Pons (tissue), 1 donor: Measurements from ENCODE around the gene PLB1.
"Not testable (repeated sequence)": the region's sequence is repeated elsewhere in the genome, so short reads cannot be mapped to it uniquely, and the experiment has no call there.

Experiments
- DNase-seq: peaks from one replicate; pipeline ENCODE4 v3.0.0-alpha.2; 2016; ENCODE audit warnings: low spot score

The PLB1 gene

DNA sequence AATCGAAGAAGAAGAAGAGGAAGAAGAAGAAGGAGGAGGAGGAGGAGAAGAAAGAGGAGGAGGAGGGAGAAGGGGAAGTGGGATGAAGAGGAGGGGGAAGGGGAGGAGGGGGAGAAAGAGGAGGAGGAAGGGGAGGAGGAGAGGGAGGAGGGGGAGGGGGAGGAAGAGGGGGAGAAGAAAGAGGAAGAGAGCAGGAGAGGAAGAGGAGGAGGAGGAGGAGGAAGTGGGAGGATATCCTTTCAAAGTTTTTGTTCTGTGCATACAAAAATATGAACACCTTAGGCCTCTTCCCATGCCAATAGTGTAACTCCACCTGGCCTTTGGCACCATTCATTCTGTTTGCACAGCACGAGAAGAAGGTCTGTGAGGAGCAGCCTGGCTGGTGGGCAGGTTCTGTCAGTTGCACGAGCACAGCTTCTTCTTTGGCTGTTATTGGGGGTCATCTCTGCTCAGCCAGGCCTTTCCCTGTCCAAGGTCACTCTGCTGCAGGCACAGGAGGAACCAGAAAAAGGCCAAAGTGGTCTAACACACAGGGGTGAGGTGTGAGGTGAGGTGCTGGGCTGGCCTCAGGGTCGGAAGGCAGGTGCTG, 25.8 kb upstream of the PLB1 start:
- no peak for DNase-seq

DNA sequence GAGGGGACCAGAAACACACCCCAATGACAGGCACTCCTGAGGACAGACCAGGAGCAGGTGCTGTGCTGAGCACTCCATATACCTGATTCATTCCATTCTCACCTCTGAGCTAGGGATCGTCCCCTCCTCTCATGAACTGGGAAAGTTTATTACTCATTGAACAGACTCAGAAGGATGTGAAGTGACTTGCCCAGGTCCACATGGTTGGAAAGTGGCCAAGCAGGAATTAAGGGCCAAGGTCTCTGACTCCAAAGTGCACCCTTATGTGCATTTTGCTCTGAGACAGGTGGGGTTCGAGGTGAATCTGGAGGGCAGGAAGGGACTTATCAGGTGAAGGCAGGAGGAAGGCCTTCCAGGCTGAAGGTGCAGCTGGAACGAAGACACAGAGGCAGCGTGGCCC, 25.1 kb upstream of the PLB1 start:
- DNase-seq, result no peak

DNA sequence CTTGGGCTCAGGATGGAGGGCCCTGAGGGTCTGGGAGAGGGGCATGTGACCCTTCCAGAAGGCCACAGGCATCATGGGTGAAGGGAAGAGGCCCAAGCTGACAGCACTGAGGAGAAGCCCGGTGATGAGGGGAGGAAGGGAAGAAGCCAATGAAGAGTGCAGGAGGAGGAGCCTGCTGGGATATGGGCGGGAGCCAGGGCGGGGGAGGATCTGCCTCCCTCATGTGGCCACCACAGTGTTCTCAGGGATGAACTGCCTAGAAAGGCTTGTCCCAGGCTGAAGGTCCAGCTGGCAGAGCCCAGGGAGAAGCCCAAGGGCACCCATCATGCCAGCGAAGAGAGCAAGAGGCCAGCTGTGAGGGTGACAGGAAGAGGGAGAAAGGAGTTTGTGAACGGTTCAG, 24.6 kb upstream of the PLB1 start:
- DNase-seq, result no peak

DNA sequence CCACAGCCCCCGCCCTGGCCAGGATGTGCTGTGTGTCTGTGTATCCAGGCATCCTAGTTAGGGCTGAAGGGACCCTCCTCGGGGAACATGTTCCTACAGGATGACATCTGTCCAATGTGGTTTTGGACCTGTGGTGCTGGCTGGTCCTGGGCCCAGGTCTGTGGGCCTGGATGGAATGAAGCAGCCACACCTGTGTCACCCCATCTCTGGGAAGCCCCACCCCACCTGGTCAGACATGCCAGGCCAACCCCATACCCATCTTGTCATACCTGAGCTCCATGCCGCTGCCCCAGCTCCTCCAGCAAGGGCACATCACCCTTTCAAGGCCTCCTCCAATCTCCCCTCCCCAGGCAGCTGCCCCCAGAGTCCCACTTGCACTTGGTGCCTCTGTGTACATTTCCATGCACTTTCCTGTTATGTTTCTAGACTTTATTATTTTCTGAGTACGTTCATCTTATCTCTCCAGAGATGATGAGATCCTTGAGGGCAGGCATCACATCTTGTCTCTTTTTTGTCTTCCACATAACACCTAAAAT, 24.1 kb upstream of the PLB1 start:
- DNase-seq, result no peak

DNA sequence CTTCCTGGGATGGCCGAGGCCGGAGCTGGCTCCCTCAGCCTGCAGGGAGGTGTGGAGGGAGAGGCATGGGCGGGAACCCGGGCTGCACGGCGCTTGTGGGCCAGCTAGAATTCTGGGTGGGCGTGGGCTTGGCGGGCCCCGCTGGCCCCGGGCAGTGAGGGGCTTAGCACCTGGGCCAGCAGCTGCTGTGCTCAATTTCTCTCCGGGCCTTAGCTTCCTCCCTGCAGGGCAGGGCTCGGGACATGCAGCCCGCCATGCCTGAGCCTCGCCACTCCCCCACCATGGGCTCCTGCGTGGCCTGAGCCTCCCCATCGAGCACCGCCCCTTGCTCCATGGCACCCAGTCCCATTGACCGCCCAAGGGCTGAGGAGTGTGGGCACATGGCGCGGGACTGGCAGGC, 23.2 kb upstream of the PLB1 start:
- not testable (repeated sequence) for DNase-seq

DNA sequence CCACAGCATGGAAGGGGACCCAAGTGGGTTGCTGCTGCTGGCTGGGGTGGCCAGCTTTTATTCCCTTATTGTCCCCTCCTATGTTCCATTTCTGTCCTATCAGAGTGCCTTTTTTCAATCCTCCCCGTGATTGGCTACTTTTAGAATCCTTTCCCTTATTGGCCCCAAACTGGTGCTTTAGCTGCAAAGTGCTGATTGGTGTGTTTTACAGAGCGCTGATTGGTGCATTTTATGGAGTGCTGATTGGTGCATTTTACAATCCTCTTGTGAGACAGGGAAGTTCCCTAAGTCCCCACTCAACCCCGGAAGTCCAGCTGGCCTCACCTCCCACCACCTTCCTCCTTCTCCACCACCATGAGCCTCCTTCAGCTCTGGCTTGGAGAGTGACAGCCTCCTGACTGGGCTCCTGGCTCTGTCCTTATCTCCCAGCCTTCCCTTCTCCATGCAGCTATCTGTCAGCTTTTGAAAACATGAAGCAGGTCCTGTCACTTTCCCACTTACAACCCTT, 20.7 kb upstream of the PLB1 start:
- no peak for DNase-seq

DNA sequence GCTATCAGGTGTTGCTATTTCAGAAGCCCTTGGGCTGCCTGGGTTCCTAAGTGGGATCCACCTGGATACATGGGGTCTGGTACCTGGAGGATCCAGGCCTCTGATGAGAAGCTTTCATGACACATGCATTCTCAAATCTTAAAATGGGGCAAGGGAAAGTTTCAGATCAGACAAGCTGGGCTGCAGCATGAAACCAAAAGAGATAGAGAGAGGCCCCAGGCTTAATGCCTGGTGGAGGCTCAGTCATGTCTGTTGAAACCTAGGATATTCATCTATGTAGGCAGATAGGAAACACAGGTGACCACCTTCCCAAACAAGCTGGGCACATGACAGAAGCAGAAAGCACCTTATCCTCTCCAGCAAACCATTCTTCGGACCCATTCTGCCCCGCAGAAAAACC, 18.8 kb upstream of the PLB1 start:
- no peak for DNase-seq

DNA sequence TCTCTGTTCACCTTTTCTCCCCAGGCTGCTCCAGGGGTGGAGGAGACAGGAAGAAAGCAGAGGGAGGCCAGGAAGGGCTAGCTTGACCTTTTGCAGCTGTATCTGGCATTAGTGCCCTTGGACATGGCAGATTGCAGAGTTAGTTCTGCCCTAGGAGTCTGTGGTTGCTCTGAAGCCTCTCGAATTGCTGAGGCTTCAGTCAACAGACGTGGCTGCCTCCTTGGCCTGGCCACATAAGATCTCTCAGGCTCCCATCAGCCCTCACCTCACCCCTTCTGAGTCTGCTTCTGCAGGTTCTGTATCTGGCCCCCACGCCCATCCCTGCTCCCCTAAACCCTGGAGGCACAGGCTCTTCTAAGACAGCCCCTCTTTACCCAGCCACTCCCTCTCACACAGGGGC, 18.2 kb upstream of the PLB1 start:
- no peak for DNase-seq

DNA sequence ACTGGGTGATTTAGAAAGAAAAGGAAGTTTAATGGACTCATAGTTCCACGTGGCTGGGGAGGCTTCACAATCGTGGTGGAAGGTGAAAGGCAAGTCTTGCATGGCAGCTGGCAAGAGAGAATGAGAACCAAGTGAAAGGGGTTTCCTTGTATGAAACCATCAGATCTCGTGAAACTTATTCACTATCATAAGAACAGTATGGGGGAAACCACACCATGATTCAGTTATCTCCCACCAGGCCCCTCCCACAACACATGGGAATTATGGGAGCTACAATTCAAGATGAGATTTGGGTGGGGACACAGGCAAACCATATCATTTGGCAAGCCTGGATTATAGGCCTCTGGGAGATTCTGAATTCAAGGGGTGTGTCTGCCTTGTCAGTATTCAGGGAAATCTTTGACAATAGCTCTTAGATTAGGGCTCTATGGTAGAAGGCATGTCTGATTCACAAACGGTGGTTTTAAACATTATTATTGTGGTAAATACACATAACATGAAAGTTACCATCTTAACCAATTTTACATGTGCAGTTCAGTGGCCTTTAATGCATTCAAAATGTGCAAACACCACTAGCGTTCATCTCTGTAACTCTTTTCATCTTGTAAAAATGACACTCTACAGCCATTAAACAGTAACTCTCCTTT, 15.3 kb upstream of the PLB1 start:
- no peak for DNase-seq

DNA sequence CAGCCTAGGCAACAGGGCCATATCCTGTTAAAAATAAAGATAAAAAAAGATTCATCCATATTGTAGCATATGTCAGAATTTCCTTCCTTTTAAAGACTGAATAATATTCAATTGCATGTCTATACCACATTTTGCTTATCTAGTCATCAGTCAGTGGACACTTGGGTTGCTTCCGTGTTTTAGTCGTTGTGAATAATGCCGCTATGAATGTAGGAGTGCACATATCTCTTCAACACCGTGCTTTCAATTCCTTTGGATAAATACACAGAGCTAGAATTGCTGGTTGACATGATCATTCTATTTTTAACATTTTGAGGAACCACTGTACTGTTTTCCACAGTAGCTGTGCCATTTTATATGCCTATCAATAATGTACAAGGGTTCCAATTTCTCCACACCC, 14.0 kb upstream of the PLB1 start:
- DNase-seq, result no peak

DNA sequence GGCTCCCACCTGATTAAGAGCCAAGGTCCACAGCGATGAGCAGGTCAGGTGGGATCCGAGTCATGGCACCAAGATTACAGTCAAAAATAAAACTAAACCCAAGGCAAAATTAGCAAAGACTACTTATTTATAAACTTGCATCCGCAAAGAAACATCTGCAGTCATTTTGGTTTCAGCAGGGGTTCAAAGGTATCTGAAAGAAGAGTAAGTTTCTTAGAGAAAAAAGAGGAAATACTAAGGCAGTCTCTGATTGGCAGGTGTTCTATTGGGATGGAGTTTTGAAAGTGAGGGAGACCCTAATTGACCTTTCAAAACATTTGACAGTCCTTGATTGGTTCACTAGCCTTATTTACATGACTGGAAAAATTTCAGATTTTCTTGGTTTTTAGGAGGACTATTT, 11.0 kb upstream of the PLB1 start:
- no peak for DNase-seq

DNA sequence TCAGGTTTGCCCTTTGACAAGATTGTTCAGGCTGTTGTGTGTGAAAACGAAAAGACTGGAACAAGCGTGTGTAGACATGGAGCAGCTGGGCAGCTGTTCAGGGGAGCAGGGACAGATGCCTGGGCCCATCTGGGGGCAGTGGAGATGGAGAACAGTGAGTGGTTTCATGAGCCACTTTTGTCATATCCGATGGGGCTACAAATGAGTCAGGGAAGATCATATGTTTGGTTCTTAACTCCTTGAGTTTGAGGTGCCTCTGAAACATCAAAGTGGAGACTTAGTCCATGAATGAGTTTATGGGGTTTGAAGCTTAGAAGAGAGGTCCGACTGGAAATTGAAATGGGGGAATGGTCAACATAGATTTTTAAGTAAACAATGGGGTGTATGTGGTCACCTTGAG, 9.3 kb upstream of the PLB1 start:
- DNase-seq, result no peak

DNA sequence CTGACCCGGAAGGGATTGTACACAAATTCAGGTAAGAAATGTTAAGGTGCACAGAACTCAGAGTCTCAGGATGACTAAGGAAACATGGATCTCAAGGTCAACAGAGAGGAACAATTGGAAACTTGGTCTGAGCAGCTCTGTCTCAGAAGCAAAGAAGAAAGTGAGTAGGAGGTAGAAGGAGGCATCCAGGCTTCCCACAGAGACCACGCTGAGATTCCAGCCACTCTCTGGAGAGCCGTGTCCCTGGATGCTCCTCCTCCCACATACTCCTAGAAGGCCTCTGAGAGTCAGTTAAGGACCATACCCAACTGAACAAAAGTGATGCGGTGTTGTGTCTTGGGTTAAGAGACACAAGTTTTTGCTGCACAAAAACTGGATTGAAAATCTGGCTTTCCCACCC, 8.6 kb upstream of the PLB1 start:
- DNase-seq, result no peak

DNA sequence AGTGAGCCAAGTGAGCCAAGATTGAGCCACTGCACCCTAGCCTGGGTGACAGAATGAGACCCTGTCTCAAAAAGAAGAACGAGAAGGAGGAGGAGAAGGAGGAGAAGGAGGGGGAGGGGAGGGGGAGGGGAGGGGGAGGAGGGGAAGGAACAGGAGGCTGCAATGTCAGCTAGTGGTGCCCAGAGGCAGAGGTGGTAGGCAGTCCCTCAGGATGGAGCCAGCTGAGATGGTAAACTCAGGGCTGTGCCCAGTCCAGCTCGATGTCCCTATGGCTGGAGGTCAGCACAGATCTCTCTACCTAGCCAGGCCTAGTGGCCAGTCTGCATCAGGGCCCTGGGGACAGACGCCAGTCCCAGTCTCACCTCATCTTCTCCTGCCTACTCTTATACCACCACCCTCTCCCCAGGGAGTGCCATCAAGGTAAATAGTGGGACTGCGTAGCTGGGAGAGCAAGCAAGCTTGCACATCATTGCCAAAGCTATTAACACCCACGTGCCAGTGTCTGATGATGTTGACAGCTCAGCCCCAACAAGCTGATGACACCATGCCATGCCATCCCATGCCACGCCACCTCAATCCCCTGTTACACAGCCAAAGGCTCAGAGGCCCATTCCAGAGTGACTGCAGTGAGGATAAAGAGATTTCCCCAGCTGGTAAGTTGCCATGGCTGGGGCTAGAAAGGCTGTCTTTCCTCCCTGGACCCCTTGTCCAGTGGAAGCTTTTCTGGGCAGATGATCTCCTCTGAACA, 7.6 kb upstream of the PLB1 start:
- no peak for DNase-seq

DNA sequence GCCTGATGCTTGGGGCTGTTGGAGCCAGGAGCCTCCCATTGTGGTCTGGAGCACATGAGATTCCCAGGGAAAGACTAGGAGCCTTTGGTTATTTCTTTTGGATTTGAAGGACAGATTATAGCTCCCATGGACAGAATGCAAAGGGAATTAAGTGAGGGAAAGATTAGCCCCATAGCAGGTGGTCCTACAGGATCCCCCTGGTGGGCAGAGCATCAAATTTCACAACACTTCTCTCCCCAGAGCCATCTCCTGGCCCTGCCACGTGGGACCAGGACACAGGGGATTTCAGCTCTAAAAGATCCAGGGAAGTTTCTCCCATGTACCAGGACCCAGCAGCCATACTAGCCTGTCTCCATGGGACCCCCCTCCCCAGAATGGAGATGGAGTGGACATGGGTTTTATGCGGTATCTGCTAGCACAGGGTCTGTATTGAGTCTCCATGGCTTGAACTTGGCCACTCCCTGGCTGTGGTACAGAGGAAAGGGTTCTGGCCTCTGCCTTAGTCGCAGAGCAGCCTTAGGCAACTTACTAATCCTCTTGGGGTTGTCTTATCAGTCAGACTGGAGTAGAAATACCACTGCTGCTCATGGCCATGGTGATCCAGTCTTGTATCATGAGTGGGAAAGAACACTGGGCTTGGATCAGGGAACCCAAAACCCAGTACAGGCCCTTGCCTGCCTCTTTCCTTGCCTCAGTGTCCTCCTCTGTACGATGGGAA, 6.8 kb upstream of the PLB1 start:
- DNase-seq, result no peak

DNA sequence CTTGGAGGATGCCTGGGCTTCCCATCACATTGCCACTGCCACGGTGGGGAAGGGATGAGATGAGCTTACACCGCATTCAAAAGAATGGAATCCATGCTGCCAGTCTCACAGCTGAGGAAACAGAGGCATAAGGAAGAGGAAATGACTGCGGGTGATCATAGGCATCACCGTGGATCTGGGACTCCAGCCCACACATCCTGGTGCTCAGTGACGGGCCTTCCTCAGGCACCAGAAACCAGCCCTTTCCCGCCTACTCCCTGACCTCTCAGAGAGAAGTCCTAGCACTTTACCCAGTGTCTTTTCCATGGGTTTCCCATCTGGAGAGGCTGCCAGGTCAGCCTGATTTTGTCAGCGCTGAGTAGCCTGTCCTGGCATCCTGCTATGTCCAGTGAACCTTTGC, 5.3 kb upstream of the PLB1 start:
- DNase-seq, result no peak

DNA sequence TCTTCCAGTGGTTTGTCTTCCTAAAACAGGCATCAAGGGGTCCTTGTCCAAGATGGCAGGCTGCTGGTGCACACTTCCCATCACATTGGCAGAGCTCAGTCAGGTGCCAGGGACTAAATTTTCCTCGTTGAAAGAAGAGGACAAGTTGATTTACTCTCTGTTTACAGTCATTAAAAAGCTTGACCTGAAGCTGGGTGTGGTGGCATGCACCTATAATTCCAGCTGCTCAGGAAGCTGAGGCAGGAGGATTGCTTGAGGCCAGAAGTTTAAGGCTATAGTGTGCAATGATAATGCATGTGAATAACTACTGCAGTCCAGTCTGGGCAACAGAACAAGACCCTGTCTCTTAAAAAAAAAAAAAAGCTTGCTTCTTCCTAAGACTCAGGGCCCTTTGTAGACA, 3.6 kb upstream of the PLB1 start:
- no peak for DNase-seq

DNA sequence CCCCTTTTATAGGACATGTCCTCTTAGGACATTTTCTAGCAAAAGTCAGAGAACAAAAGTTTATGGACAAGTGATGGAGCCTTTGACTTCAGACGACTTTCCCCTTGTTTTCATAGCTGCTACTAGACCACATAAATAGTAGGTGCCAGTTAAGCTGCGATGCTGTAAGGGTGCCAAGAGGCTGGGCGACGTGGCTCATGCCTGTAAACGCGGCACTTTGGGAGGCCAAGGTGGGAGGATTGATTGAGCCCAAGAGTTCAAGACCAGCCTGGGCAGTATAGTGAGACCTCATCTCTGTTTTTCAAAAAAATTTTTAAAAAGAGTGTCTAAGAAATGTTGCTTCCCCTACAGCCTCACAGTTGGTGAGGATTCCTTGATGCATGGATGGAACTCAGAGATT, 2.2 kb upstream of the PLB1 start:
- DNase-seq, result no peak

DNA sequence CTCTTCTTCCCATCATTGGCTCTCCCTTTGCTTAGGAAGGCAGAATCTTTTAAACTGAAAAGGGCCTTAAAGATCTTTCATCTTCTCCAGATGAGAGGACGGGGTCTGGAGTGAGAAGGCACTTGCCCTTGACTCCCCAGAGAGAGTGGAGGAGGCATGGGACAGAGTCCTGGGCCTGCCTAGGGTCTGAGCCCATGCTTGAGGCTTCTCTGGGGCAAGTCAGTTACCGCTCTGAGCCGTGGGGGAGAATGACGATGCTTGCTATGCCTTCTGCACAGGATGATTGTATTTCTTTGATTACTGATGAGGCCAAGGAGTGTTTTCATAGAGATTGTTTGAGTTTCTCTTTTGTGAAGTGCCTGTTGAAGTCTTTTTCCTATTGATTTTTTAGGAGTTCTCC, 921 bp downstream of the PLB1 start:
- no peak for DNase-seq

DNA sequence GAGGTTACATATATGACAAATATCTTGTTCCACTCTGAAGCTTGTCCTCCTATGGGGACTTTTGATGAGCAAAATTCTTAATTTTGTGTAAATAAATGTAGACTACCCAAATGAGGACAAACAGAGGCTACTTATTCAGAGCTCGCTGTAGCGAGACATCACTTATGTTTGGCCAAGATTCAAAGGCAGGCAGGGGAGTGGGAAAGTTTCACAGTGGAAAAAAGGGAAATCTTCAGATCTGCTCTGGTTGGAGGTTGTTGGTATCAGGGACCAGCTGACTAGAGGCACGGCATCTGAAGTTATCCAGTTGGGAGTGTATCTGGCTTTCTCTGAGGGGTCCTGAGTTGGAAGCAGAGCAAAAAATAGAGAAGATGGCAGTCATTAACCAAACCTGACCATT, 1.3 kb downstream of the PLB1 start:
- no peak for DNase-seq

DNA sequence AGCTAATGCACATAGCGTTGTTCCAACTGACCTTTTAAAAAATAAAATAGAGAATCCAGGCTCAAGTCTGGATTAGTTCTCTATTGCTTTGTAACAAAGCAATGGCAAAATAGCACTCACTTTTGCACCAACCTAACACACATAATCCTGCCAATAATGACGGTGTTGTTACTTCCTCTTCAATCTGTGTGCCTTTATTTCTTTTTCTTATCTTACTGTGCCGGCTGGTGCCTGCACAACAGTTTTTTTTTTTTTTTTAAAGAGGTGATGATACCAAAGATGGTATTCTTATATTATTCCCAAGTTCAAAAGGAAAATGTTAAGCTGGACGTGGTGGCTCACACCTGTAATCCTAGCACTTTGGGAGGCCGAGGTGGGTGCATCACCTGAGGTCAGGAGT, 3.4 kb downstream of the PLB1 start:
- DNase-seq, result no peak

DNA sequence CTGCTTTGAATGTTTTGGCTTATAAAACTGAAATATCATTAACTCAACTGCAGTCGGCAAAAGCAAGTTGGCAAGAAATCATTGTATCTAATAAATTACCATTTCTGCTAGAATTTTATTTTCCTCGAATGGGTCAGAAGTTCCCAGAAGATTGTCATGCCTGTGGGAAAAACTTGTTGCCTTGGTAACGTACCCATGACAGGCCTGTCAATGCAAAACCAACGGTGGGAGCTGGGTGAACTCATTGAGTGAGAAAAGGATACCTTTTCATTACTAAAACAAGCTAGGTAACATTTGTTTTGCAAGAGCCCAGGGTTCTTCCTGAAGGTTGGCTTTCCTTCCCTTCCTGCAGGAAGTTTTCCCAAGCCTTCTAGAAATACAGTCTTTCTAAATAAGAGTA, 9.5 kb downstream of the PLB1 start:
- no peak for DNase-seq
